Esophagus squamous epithelium (tissue), 5 donors: ENCODE data around the gene RCOR1. TPM values are rescaled to one million over a fixed set of nuclear protein-coding genes. Genes with fewer than 3 reads are reported as not detected.
"Not testable (repeated sequence)": the region's sequence is repeated elsewhere in the genome, so short reads cannot be mapped to it uniquely, and the experiment has no call there.

Experiments used
- DNase-seq: peaks from one replicate; lab custom pipeline; 2025; lab: John Stamatoyannopoulos, UW
- H3K27ac ChIP-seq, 4 donors: fragments of 200-600 bp; sonication (generic); one replicate each; pipeline ENCODE4 v1.5.1; 2016 to 2019; ENCODE audit warnings: mild to moderate bottlenecking in 1 of 4
- H3K27me3 ChIP-seq, 4 donors: fragments of 200-600 bp; sonication (generic); 1 replicate in 3 of 4; 2 replicates in 1 of 4; pipeline versions ENCODE4 v1.5.1 to v1.6.0; 2017 to 2021; ENCODE audit warnings: antibody characterized with exemption in 1 of 4
- H3K36me3 ChIP-seq, 3 donors: fragments of 200-600 bp; sonication (generic); one replicate each; pipeline ENCODE4 v1.5.1; 2016 to 2019
- H3K4me1 ChIP-seq, 3 donors: fragments of 200-600 bp; sonication (generic); one replicate each; pipeline ENCODE4 v1.5.1; 2017 to 2019
- H3K4me3 ChIP-seq, 4 donors: fragments of 200-600 bp; sonication (generic); 1 replicate in 3 of 4; 2 replicates in 1 of 4; pipeline ENCODE4 v1.5.1; 2016 to 2019; ENCODE audit warnings: mild to moderate bottlenecking in 2 of 4, moderate library complexity in 1 of 4
- H3K9me3 ChIP-seq, 3 donors: fragments of 200-600 bp; sonication (generic); one replicate each; pipeline ENCODE4 v1.5.1; 2016 to 2019
- CTCF ChIP-seq, 6 experiments: fragments of 450-650 bp in 4 of 6; fragments of 200-600 bp in 2 of 6; sonication (generic) in 2 of 6; IDR thresholded peaks; one replicate each; pipeline ENCODE4 v1.5.1; 2016 to 2019; ENCODE audit warnings: antibody characterized with exemption in 6 of 6, mild to moderate bottlenecking in 4 of 6, moderate library complexity in 4 of 6
- POLR2A ChIP-seq, 4 donors: fragments of 450-650 bp; IDR thresholded peaks; one replicate each; pipeline ENCODE4 v1.6.1; 2017; ENCODE audit warnings: antibody characterized with exemption in 4 of 4, mild to moderate bottlenecking in 4 of 4, moderate library complexity in 3 of 4
- WGBS, 2 donors: methylation state at CpG; one replicate each; pipeline ENCODE4 v1.1.5; 2018; 5-methylcytosine and 5-hydroxymethylcytosine counted together
- intact Hi-C: fragments of 100-400 bp; cut with DNase I; formaldehyde crosslinking; loops from one replicate; pipeline ENCODE4 v1.15.0; 2022
- total RNA-seq, 4 donors: library from RNA; depleted of rRNA; stranded (reverse); fragments of >200 nt; gene quantifications; one replicate each; pipeline ENCODE4 v1.1.0, GENCODE V29; 2016
- donor health status: DM: yes; HTN: yes; CAD: no.

RCOR1 gene
- total RNA-seq, 4 donors from 2014 or later = 25.6 to 56.9 (median 35.2) TPM

GRCh38 chr14:102630881-102631280 lies 38.4 kb downstream of the RCOR1 start:
- H3K4me1 ChIP-seq = peaks cover 0 to 22% (median 6%) of the 10 kb centered on the region in 3 donors
- no peak overlapping the region for H3K27ac ChIP-seq
- H3K27me3 ChIP-seq = no peaks in the 10 kb centered on the region
- H3K36me3 ChIP-seq = peaks cover 0 to 7% (median 0%) of the 10 kb centered on the region in 3 donors
- no peak overlapping the region for H3K4me3 ChIP-seq
- no peak for DNase-seq
- intact Hi-C loops = no loop called here
- TF ChIP-seq CTCF (IDR thresholded peaks at IDR 0.05) (no peak), POLR2A (IDR thresholded peaks at IDR 0.05) (no peak)
- WGBS, 2 donors = 78 to 84% methylated on average over 8 of the region's 8 CpGs
- no peaks in the 10 kb centered on the region for H3K9me3 ChIP-seq

GRCh38 chr14:102633906-102634595 lies 41.6 kb downstream of the RCOR1 start:
- Histone ChIP-seq H3K9me3 (no peaks in the 10 kb centered on the region), H3K27ac (no peak overlapping the region), H3K4me1 (peaks cover 0 to 15% (median 6%) of the 10 kb centered on the region in 3 donors), H3K27me3 (no peaks in the 10 kb centered on the region), H3K4me3 (no peak overlapping the region), H3K36me3 (peaks cover 0 to 7% (median 0%) of the 10 kb centered on the region in 3 donors)
- TF ChIP-seq POLR2A (IDR thresholded peaks at IDR 0.05) (no peak), CTCF (IDR thresholded peaks at IDR 0.05) (no peak)
- WGBS, 2 donors = 53 to 60% methylated on average over 3 to 4 of the region's 4 CpGs
- intact Hi-C loops = no loop called here
- no peak for DNase-seq

- DNase-seq, H3K9me3 ChIP-seq, H3K27me3 ChIP-seq, H3K36me3 ChIP-seq, H3K4me3 ChIP-seq, H3K4me1 ChIP-seq, intact Hi-C loops, H3K27ac ChIP-seq: not testable (repeated sequence)
- 95 to 98% methylated on average over 5 to 6 of the region's 6 CpGs for WGBS, 2 donors
Observed at GRCh38 chr14:102639611-102640010, 47.2 kb downstream of the RCOR1 start.

- Histone ChIP-seq H3K9me3 (no peaks in the 10 kb centered on the region), H3K4me1 (peaks cover 7 to 38% (median 8%) of the 10 kb centered on the region in 3 donors), H3K4me3 (no peak overlapping the region), H3K36me3 (no peaks in the 10 kb centered on the region), H3K27ac (no peak overlapping the region), H3K27me3 (no peaks in the 10 kb centered on the region)
- WGBS, 2 donors = 76 to 83% methylated on average over 3 of the region's 3 CpGs
- TF ChIP-seq CTCF (IDR thresholded peaks at IDR 0.05) (no peak), POLR2A (IDR thresholded peaks at IDR 0.05) (no peak)
- intact Hi-C loops = no loop called here
- no peak for DNase-seq
Observed at GRCh38 chr14:102644523-102644922, 52.1 kb downstream of the RCOR1 start.

GRCh38 chr14:102645746-102646440 lies 53.4 kb downstream of the RCOR1 start:
- peaks cover 7 to 47% (median 9%) of the 10 kb centered on the region in 3 donors for H3K4me1 ChIP-seq
- H3K4me3 ChIP-seq = no peak overlapping the region
- no peak overlapping the region for H3K27ac ChIP-seq
- TF ChIP-seq CTCF (IDR thresholded peaks at IDR 0.05) (no peak), POLR2A (IDR thresholded peaks at IDR 0.05) (no peak)
- no peaks in the 10 kb centered on the region for H3K36me3 ChIP-seq
- H3K9me3 ChIP-seq = no peaks in the 10 kb centered on the region
- 55 to 77% methylated on average over 2 of the region's 2 CpGs for WGBS, 2 donors
- no peak for DNase-seq
- no peaks in the 10 kb centered on the region for H3K27me3 ChIP-seq
- intact Hi-C loops = no loop called here
